Measurements from ENCODE around the gene BCR. TPM values are rescaled to one million over a fixed set of nuclear protein-coding genes. Genes with fewer than 3 reads are reported as not detected.

BCR gene
- total RNA-seq, 1 experiment from 2014 or later: 77.0 TPM

GRCh38 chr22:23131931-23132330, 48.4 kb upstream of the BCR start:
- no peak overlapping the region for H2AK5ac ChIP-seq (ENCODE audit: insufficient read length, low read length)
- no peak overlapping the region for H2BK20ac ChIP-seq (ENCODE audit: low read depth, low read length, poor library complexity, severe bottlenecking)
- H3K18ac ChIP-seq (ENCODE audit: insufficient read length, low read depth, low read length): no peak overlapping the region
- H3K4me1 ChIP-seq (ENCODE audit: insufficient read depth, low read length): no peaks in the 10 kb centered on the region; the same call in 1 of the 2 replicates
- no peaks in the 10 kb centered on the region for H3K36me3 Mint-ChIP-seq (ENCODE audit: insufficient read depth in 1 of 3, low read depth in 3 of 3)
- no CpG with 5 or more reads among the region's 6 CpGs for WGBS (ENCODE audit: extremely low coverage, insufficient read length, low lambda C conversion rate)
- H3K27me3 ChIP-seq (ENCODE audit: insufficient read depth, low read length): no peaks in the 10 kb centered on the region; the same call in 1 of the 2 replicates
- no peak overlapping the region for H3K56ac ChIP-seq (ENCODE audit: insufficient read length, low read depth, low read length)
- DNase-seq: no peak
- H3T11ph ChIP-seq (ENCODE audit: low read length): no peak overlapping the region
- H3K4me3 Mint-ChIP-seq: no peak overlapping the region
- H3K27ac Mint-ChIP-seq: no peak overlapping the region
- no peaks in the 10 kb centered on the region for H3K79me1 ChIP-seq (ENCODE audit: insufficient read depth, low read depth, low read length, poor library complexity, severe bottlenecking)
- no peak overlapping the region for H3K23ac ChIP-seq (ENCODE audit: insufficient read length, low read depth, low read length)
- no peak overlapping the region for H2AFZ ChIP-seq (ENCODE audit: low read length)
- peaks cover 5 to 16% of the 10 kb centered on the region in 2 experiments for H3K4me1 Mint-ChIP-seq
- H2BK12ac ChIP-seq (ENCODE audit: insufficient read length, low read depth, low read length): no peak overlapping the region
- no peak overlapping the region for H3K27ac ChIP-seq (ENCODE audit: insufficient read length, low read depth, low read length)
- H4K20me1 ChIP-seq (ENCODE audit: control insufficient read depth, insufficient read depth, insufficient read length): peaks cover 2% of the 10 kb centered on the region
- no peaks in the 10 kb centered on the region for H3K79me2 ChIP-seq (ENCODE audit: insufficient read depth, low read length)
- no peaks in the 10 kb centered on the region for H3K23me2 ChIP-seq (ENCODE audit: insufficient read length, low read depth, low read length, poor library complexity, severe bottlenecking)
- H4K5ac ChIP-seq (ENCODE audit: insufficient read length, low read depth, low read length): no peak overlapping the region
- H3K14ac ChIP-seq (ENCODE audit: insufficient read depth, low read length): no peak overlapping the region
- no peak overlapping the region for H3K4me2 ChIP-seq (ENCODE audit: insufficient read depth, insufficient read length, low read length)
- no peak overlapping the region for H2BK120ac ChIP-seq (ENCODE audit: low read depth, low read length, poor library complexity, severe bottlenecking)
- H3K9me3 ChIP-seq (ENCODE audit: control insufficient read depth, low read depth, low read length): no peaks in the 10 kb centered on the region
- H2BK15ac ChIP-seq (ENCODE audit: low read depth, low read length): no peak overlapping the region
- H3K27me3 Mint-ChIP-seq (ENCODE audit: low read depth): peaks cover 68% of the 10 kb centered on the region
- no peak overlapping the region for H2BK5ac ChIP-seq (ENCODE audit: insufficient read length, low read length)
- H4K8ac ChIP-seq (replicated peaks; ENCODE audit: insufficient read length, low read depth, low read length): no peak overlapping the region
- no peak overlapping the region for H4K91ac ChIP-seq (ENCODE audit: insufficient read length, low read depth, low read length)
- TF ChIP-seq, protein P1, sequence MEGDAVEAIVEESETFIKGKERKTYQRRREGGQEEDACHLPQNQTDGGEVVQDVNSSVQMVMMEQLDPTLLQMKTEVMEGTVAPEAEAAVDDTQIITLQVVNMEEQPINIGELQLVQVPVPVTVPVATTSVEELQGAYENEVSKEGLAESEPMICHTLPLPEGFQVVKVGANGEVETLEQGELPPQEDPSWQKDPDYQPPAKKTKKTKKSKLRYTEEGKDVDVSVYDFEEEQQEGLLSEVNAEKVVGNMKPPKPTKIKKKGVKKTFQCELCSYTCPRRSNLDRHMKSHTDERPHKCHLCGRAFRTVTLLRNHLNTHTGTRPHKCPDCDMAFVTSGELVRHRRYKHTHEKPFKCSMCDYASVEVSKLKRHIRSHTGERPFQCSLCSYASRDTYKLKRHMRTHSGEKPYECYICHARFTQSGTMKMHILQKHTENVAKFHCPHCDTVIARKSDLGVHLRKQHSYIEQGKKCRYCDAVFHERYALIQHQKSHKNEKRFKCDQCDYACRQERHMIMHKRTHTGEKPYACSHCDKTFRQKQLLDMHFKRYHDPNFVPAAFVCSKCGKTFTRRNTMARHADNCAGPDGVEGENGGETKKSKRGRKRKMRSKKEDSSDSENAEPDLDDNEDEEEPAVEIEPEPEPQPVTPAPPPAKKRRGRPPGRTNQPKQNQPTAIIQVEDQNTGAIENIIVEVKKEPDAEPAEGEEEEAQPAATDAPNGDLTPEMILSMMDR (conservative IDR thresholded peaks at IDR 0.05): no peak
- no peaks in the 10 kb centered on the region; a peak in 1 of 5 replicates for H3K9me3 Mint-ChIP-seq
- no peak overlapping the region for H3K4ac ChIP-seq (ENCODE audit: low read depth, low read length)
- H3K9ac ChIP-seq (ENCODE audit: extremely low read depth, insufficient read length, low read length): no peak overlapping the region
